Measurements from ENCODE around the gene NUTM2F.
"Not testable (repeated sequence)": the region's sequence is repeated elsewhere in the genome, so short reads cannot be mapped to it uniquely, and the experiment has no call there.

The NUTM2F gene, protein sequence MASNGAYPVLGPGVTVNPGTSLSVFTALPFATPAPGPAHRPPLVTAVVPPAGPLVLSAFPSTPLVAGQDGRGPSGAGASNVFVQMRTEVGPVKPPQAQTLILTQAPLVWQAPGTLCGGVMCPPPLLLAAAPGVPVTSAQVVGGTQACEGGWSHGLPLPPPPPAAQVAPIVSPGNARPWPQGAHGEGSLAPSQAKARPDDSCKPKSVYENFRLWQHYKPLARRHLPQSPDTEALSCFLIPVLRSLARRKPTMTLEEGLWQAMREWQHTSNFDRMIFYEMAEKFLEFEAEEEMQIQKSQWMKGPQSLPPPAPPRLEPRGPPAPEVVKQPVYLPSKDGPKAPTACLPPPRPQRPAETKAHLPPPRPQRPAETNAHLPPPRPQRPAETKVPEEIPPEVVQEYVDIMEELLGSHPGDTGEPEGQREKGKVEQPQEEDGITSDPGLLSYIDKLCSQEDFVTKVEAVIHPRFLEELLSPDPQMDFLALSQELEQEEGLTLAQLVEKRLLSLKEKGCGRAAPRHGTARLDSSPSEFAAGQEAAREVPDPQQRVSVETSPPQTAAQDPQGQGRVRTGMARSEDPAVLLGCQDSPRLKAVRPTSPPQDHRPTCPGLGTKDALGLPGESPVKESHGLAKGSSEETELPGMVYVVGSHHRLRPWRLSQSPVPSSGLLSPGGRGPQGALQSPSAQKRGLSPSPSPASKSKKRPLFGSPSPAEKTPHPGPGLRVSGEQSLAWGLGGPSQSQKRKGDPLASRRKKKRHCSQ

DNA sequence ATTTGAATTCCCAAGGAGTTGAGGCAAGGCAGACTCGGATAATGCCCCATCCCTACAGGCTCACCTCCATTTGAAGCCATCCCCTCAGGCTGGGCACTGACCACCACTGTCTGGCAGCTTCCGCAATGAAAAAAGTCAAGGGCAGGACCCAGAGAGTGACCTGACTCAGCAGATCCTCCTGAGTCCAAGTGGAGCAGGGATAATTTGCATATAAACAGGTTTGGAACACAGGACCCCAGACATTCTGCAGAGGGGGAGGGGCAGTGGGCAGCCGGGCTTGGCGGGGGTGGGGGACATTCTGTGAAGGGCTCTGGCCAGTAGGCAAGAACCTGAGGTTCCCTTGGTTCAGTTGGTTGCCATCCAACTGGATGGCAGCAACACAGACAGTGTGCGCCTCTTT, at the start of gene NUTM2F:
TSS of gene NUTM2F (minus strand) at position 101 of the 400 bp plus-strand sequence. CDS start at position 80, 21 bp downstream.
- not testable (repeated sequence) for H3K4me3 ChIP-seq (ENCODE audit: low read depth, low read length); DNase-seq (ENCODE audit: low read depth)

DNA sequence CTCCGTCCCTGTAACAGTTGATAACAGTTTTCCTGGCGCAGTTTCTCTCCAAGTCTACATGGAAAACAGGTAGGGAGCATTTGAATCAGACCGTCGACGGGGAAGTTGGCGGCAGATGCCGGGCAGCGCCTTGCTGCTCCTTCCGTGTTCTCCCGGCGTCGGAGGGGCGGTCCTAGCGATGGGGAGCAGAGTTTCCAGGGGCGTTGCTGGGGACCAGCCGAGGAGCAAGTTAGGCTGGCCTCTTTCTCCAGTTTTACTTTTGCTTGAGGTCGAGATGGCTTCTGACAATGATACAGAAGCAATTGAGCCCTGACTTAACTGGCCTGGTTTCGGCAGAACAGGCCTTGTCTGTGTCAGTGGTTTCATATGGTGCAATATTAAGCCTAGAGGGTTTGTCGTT, 46.8 kb upstream of the NUTM2F start:
- peak; percentile 24 for DNase-seq (ENCODE audit: low read depth)
- H3K4me3 ChIP-seq (ENCODE audit: low read depth, low read length), result peak overlapping the region; percentile 64

DNA sequence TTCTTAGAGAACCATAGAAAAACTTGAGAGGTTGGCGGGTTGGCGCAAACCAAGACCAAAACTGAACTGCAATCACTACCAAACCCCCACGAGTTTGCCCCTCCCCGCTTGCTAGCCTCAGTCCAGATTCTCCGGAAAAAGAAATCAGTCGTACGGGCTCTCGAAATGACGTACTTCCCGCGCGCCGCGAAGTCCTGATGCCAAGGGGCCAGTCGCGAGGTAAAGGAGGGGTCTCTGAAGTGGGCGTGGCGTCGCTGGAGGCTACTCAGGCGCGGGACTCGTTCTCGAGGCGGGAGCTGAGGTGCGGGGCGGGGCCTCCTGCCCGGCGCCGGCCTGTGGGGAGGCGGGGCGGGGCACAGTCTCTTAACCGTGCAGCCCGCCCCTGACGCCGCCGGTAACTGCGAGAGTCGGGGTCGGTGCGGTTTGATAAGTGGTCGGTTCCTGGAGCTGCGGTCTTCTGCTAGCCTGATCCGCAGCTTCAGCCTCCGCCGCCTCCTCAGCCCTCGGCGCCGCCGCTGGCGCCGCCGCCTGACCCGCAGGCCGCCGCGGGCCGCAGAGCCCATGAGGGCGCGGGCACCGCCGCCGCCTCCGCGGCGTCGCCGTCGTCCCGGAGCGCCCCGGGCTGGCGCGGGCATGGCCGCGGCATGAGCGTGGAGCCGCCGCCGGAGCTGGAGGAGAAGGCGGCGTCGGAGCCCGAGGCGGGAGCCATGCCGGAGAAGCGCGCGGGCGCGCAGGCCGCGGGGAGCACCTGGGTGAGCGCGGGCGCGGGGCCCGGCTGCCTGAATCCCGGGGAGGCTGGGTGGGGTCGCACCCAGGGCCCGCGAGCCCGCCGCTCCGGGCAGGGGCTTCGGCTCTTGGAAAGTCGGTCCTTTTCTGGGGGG, 46.0 kb upstream of the NUTM2F start:
- peak overlapping the region; percentile 64 for H3K4me3 ChIP-seq (ENCODE audit: low read depth, low read length)
- peak; percentile 88 for DNase-seq (ENCODE audit: low read depth)

DNA sequence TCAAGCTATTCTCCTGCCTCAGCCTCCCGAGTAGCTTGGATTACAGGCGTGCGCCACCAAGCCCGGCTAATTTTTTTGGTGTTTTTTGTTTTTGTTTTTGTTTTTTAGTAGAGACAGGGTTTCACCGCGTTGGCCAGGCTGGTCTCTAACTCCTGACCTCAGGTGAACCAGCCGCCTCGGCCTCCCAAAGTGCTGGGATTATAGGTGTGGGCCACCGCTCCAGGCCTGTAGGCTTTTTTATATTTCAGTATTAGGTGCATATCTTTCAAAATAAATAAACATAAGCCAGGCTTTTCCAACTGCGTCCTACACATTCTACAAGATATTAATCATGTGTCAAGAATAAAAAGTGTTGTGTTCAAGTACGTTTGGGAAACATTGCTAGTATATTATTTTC, 45.3 kb upstream of the NUTM2F start:
- peak overlapping the region; percentile 42 for H3K4me3 ChIP-seq (ENCODE audit: low read depth, low read length)
- DNase-seq (ENCODE audit: low read depth), result not testable (repeated sequence)

DNA sequence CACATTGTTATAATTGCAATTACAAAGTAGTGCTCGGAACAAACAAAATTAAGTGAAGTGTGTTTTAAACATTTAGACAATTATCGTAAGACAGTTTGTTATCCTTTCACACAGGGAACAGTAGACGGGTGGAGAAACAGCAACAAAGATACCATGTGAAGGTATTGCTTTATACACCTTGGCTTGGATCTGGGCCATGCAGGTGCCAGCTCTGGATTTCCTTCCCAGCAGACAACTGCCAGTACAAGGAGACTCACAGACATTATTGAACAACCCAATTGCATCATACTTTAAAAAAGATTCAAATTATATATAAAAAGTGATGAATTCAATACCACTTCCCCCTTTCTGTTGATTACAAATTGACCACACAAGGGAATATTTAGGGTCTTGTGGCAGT, 41.8 kb upstream of the NUTM2F start:
- not testable (repeated sequence) for H3K4me3 ChIP-seq (ENCODE audit: low read depth, low read length); DNase-seq (ENCODE audit: low read depth)

DNA sequence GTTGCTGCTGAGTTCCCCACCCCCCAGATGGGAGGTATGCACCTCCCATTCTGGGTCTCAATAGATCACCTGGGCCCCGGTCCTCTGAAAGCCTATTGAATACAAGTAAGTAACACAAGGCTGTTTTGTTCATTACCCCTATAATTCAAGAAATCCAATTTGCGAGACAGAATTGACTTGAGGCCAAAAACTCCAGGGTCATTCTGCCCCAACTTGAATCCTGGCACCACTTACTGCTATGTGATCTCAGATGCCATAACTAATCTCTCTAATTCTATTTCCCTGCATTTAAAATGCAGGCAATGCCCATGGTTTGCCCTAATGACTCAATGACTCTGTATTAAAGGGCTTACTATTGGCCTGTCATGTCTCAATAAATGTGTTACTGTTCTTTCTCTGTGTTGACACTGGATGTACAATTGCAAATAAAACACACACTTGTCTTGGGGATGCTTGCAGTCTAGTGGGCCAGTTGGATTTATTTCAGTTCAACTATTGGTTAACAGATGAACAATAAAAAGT, 35.7 kb upstream of the NUTM2F start:
- H3K4me3 ChIP-seq (ENCODE audit: low read depth, low read length); DNase-seq (ENCODE audit: low read depth): not testable (repeated sequence)

DNA sequence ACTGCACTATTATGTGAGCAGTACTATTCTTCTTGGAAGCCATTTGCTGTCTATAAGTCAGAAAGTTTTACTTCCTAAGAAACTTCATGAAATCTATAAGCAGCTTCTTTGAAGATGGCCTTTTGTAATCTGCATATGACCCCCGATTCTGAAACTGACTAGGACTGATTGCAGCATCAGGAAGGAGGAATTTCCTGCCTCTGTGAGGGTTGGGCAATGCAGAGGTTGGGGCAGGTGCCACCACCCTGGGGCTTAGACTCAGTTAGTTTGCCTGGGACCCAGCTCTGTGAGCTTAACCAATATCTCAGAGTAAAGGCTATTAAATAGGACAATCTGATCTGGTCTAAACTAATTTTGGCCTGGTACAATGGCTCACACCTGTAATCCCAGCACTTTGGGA, 28.7 kb upstream of the NUTM2F start:
- not testable (repeated sequence) for H3K4me3 ChIP-seq (ENCODE audit: low read depth, low read length); DNase-seq (ENCODE audit: low read depth)

DNA sequence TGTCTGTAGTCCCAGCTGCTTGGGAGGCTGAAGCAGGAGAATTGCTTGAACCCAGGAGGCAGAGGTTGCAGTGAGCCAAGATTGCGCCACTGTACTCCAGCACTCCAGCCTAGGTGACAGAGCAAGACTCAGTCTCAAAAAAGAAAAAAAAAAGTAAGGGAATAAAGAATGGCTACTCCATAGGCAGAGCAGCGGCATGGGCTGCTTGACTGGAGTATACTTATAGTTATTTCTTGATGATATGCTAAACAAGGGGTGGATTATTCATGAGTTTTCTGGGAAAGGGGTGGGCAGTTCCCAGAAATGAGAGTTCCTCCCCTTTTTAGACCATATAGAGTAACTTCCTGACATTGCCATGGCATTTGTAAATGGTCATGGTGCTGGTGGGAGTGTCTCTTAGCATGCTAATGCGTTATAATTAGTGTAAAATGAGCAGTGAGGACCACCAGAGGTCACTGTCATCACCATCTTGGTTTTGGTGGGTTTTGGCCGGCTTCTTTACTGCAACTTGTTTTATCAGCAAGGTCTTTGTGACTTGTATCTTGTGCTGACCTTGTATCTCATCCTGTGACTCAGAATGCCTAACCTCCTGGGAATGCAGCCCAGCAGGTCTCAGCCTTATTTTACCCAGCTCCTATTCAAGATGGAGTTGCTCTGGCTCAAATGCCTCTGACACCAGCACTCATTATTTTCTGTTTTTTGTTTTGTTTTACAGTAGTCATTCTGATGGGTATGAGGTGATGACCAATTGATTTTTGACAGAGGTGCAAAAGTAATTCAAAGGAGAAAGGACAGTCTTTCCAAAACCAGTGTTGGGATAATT, 23.7 kb upstream of the NUTM2F start:
- DNase-seq (ENCODE audit: low read depth); H3K4me3 ChIP-seq (ENCODE audit: low read depth, low read length): not testable (repeated sequence)

DNA sequence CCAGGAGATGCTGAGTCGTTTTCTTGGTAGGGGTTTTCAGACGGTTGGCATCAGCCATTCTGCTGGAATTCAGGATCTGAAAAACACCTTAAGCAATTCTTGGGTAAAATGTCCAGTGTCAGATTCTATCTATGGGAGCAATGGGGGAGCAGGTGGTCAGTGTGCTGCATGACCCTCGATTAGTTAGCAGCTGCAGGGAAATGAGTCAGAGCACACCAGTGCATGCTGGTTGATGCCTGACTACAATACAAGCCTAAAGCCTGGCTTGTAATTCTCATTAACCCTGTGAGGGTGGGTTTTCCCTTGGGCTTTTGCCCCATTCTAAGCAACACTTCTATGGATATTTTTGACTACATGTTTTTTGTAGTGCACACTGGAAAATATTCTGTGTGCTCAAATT, 20.3 kb upstream of the NUTM2F start:
- H3K4me3 ChIP-seq (ENCODE audit: low read depth, low read length); DNase-seq (ENCODE audit: low read depth): not testable (repeated sequence)

DNA sequence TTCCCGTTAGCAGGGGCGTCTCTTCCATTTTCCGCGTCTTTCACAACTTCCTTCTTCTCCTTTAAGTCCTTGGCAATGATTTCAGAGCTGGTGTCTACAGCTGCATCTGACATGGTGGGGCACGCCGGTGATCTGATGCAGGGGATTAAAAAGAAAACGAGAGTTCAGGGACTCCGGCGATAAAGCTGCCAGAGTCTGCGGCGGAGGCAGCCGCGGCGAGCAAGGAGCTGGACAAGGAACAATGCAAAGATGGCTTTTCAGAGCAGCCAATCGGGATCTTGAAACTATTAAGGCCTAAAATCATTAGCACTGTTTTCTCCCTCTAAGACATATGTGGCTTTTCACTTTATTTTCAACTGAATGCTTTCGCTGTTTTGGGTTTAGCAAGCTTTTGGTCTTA, 19.0 kb upstream of the NUTM2F start:
- H3K4me3 ChIP-seq (ENCODE audit: low read depth, low read length); DNase-seq (ENCODE audit: low read depth): not testable (repeated sequence)

DNA sequence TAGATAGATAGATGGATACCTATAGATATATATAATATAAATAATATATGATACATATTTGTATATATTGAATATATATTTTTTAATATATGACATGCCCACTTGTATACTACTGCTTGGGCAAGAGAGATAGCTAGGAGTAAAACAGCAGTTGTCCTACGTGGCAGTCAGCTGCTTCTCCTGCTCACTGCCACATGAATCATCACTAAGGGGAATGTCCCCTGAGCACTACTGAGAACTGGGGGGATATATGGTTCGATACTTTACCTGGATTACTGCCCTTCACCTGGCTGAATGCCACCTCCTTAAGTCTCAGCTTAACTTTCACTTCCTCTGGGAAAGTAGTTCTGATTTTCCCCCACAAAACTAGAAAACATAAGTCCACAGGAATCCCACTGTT, 13.3 kb upstream of the NUTM2F start:
- not testable (repeated sequence) for DNase-seq (ENCODE audit: low read depth); H3K4me3 ChIP-seq (ENCODE audit: low read depth, low read length)

DNA sequence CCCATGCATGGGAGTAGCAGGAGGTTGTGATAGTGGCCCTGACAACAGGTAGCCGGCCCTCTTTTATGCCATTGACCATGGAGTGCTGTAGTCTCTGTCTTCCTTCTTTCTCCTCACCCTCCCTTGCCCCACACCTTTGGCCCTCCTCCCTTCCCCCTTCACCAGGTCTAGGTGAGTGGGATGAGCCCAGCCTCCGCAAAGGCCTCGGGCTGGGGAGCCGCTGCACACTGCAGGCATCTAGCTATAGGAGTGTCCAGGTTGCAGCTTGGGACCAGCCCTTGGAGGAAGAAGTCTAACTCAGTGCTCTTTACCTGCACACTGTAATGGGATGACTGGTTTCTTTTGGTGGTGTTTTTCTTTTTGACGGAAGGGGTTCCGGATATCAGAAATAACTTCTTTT, 12.3 kb upstream of the NUTM2F start:
- DNase-seq (ENCODE audit: low read depth); H3K4me3 ChIP-seq (ENCODE audit: low read depth, low read length): not testable (repeated sequence)

DNA sequence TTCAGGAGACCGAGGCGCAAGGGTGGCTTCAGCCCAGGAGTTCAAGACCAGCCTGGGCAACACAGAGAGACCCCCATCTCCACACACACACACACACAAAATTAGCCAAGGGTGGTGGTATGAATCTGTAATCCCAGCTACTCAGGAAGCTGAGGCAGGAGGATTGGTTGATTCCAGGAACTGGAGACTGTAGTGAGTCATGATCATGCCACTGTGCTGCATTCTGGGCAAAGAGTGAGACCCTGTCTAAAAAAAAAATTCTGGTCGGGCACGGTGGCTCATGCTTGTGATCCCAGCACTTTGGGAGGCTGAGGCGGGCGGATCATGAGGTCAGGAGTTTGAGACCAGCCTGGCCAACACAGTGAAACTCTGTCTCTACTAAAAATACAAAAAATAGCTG, 11.2 kb upstream of the NUTM2F start:
- not testable (repeated sequence) for DNase-seq (ENCODE audit: low read depth)

DNA sequence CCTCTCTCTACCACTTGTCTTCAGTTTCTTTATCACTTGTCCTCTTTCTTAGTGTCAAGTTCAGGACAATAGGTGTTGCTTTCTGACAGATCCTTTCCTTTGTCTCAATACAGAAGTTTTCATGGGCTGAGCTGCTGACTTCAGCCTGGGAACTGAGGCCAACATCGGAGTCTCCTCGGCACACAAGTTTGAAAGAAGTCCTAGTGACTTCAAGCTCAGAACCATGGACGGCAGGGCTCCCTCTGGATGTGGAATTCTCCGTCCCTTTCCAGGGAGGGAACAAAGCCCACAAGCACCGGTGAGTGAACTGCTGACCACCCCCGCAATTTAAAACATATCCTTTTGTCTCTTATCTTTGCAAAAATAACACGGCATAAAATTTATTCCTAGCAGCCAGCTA, 10.3 kb upstream of the NUTM2F start:
- H3K4me3 ChIP-seq (ENCODE audit: low read depth, low read length); DNase-seq (ENCODE audit: low read depth): not testable (repeated sequence)

More for the DNA sequence above, 11.2 kb upstream of the NUTM2F start:
- not testable (repeated sequence) for H3K4me3 ChIP-seq (ENCODE audit: low read depth, low read length)

DNA sequence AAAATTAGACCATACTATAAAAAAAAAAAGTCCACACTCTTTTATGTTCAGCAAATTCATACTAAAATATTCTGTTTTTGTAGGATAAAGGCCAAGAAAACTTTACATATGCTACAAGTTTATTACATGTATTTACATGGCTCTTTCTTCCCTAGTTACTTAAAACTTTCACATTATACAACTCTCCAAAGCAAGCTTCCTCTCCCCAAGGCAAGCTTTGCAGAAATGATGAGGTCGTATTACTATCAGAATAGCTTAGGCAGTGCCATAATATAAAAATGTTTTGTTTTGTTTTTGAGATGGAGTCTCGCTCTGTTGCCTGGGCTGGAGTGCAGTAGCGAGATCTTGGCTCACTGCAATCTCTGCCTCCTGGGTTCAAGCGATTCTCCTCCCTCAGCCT, 8.0 kb upstream of the NUTM2F start:
- DNase-seq (ENCODE audit: low read depth); H3K4me3 ChIP-seq (ENCODE audit: low read depth, low read length): not testable (repeated sequence)

DNA sequence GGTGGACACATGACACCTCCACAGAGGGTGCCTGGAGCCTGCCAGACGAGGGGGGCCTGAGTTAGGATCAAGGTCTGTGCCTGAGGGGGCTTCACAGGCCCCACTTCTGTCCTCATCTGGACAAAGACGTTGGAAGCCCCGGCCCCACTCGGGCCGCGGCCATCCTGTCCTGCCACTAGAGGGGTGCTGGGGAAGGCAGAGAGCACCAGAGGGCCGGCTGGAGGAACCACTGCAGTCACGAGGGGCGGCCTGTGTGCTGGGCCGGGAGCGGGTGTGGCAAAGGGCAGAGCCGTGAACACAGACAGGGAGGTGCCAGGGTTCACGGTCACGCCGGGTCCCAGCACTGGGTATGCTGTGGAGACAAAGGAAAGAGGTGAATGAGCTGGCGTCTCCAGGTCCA, 2.9 kb downstream of the NUTM2F start:
- DNase-seq (ENCODE audit: low read depth); H3K4me3 ChIP-seq (ENCODE audit: low read depth, low read length): not testable (repeated sequence)

DNA sequence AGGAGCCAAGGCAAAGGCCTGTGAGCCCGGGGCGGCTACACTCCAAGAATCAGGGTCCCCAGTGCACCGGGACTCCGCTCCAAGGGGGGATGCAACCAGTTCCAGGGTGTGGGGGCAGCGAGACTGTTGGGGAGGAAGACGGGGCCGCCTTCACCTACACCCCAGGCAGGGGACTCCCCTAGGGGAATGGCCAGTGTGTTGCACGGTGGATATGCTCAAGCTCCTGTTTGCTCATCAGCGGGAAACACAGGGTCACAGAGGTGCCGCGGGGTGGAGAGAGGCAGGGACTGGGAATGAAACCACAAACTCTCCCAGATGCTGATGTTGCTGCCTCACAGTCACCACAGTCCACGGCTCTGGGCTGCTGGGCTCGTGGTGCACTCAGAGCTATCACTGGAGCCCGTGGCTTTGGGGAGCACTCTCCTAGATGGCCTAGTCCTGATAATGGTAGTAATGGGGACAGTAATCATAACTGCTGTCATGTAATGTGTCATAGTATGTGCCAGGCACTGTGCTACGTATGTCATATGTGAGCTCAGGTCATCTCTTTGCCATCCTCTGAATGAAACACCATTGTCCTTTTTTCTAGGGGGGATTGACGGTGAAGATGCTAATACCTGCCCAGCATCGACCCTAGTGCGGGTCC, 5.2 kb downstream of the NUTM2F start:
- not testable (repeated sequence) for DNase-seq (ENCODE audit: low read depth); H3K4me3 ChIP-seq (ENCODE audit: low read depth, low read length)

Data from choroid plexus epithelial cell (primary cell).